Measurements from ENCODE around the gene IKZF3. TPM values are rescaled to one million over a fixed set of nuclear protein-coding genes. Genes with fewer than 3 reads are reported as not detected.
"Not testable (repeated sequence)": the region's sequence is repeated elsewhere in the genome, so short reads cannot be mapped to it uniquely, and the experiment has no call there.

The IKZF3 gene
- total RNA-seq, 1 donor from 2014 or later = 8.2 TPM

- intact Hi-C loops (cut with DNase I) = no loop called here
- H3K4me3 ChIP-seq = no peak overlapping the region
- DNase-seq (no peak), ATAC-seq (no peak)
- peaks cover 61% of the 10 kb centered on the region for H3K36me3 ChIP-seq
- H3K27ac ChIP-seq = no peak overlapping the region
- no peaks in the 10 kb centered on the region for H3K27me3 ChIP-seq
- H3K9me3 ChIP-seq = no peaks in the 10 kb centered on the region
- no peak for TF ChIP-seq CTCF (IDR thresholded peaks at IDR 0.05)
- H3K4me1 ChIP-seq = no peaks in the 10 kb centered on the region
Measured at GRCh38 chr17:39715375-39716072, 148.6 kb downstream of the IKZF3 start.

- Histone ChIP-seq H3K27ac (no peak overlapping the region), H3K36me3 (peaks cover 72% of the 10 kb centered on the region), H3K4me3 (no peak overlapping the region), H3K9me3 (no peaks in the 10 kb centered on the region), H3K27me3 (no peaks in the 10 kb centered on the region), H3K4me1 (no peaks in the 10 kb centered on the region)
- ATAC-seq (no peak), DNase-seq (no peak)
- TF ChIP-seq CTCF (IDR thresholded peaks at IDR 0.05) = no peak
- intact Hi-C loops (cut with DNase I) = no loop called here
Measured at GRCh38 chr17:39714234-39714633, 149.9 kb downstream of the IKZF3 start.

GRCh38 chr17:39711851-39712250 lies 152.3 kb downstream of the IKZF3 start:
- intact Hi-C loops (cut with DNase I) = no loop called here
- no peaks in the 10 kb centered on the region for H3K4me1 ChIP-seq
- no peak overlapping the region for H3K4me3 ChIP-seq
- H3K9me3 ChIP-seq = no peaks in the 10 kb centered on the region
- ATAC-seq = no peak
- peaks cover 67% of the 10 kb centered on the region for H3K36me3 ChIP-seq
- no peaks in the 10 kb centered on the region for H3K27me3 ChIP-seq
- no peak for TF ChIP-seq CTCF (IDR thresholded peaks at IDR 0.05)
- no peak overlapping the region for H3K27ac ChIP-seq
- no peak for DNase-seq

- peaks cover 64% of the 10 kb centered on the region for H3K36me3 ChIP-seq
- H3K27me3 ChIP-seq; intact Hi-C loops (cut with DNase I); H3K27ac ChIP-seq; ATAC-seq; H3K4me3 ChIP-seq; DNase-seq; H3K4me1 ChIP-seq; H3K9me3 ChIP-seq: not testable (repeated sequence)
Measured at GRCh38 chr17:39711071-39711470, 153.0 kb downstream of the IKZF3 start.

- no peak for DNase-seq
- no peak for TF ChIP-seq CTCF (IDR thresholded peaks at IDR 0.05)
- Histone ChIP-seq H3K4me1 (peaks cover 6% of the 10 kb centered on the region), H3K36me3 (peaks cover 56% of the 10 kb centered on the region), H3K4me3 (no peak overlapping the region), H3K9me3 (no peaks in the 10 kb centered on the region), H3K27me3 (no peaks in the 10 kb centered on the region), H3K27ac (no peak overlapping the region)
- intact Hi-C loops (cut with DNase I) = no loop called here
- ATAC-seq = no peak
Measured at GRCh38 chr17:39709998-39710964, 153.8 kb downstream of the IKZF3 start.

All from upper lobe of right lung (tissue), 1 donor.